Measurements from ENCODE around the gene PCDHB3. TPM values are rescaled to one million over a fixed set of nuclear protein-coding genes. Genes with fewer than 3 reads are reported as not detected.
A peak's percentile ranks its signal among the peaks of the same experiment; 100 is the strongest.
"Not testable (repeated sequence)": the region's sequence is repeated elsewhere in the genome, so short reads cannot be mapped to it uniquely, and the experiment has no call there.

The PCDHB3 gene
- total RNA-seq, 1 donor from 2014 or later, result 0.23 TPM

DNA sequence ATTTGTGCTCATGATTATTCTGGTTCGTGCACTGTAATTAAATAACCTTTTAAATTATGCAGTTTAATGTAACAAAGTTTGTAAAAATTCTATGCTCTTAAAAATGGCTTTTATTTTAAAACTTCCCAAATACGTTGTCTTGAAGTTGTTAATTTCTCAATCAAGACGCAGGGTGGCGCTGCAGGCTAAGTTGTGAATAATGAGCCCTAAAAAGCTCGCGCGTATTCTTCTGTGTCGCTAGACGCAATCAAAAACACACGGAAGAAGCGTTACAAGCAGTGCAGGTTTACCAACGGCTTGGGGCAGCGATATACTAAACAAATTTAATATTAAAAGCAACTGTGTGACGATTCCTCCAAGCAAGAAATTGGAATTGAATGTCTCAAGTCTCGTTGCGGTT lies 21.3 kb downstream of the PCDHB3 start, which contains the start of gene PCDHB4:
TSS of gene PCDHB4 (plus strand) at position 256 of the 400 bp plus-strand sequence. CDS start 181 bp downstream, outside the sequence.
- TF ChIP-seq, protein P1, sequence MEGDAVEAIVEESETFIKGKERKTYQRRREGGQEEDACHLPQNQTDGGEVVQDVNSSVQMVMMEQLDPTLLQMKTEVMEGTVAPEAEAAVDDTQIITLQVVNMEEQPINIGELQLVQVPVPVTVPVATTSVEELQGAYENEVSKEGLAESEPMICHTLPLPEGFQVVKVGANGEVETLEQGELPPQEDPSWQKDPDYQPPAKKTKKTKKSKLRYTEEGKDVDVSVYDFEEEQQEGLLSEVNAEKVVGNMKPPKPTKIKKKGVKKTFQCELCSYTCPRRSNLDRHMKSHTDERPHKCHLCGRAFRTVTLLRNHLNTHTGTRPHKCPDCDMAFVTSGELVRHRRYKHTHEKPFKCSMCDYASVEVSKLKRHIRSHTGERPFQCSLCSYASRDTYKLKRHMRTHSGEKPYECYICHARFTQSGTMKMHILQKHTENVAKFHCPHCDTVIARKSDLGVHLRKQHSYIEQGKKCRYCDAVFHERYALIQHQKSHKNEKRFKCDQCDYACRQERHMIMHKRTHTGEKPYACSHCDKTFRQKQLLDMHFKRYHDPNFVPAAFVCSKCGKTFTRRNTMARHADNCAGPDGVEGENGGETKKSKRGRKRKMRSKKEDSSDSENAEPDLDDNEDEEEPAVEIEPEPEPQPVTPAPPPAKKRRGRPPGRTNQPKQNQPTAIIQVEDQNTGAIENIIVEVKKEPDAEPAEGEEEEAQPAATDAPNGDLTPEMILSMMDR (conservative IDR thresholded peaks at IDR 0.05; ENCODE audit: low read depth, low read length), result peak; percentile 21
- DNase-seq (ENCODE audit: low read depth), result no peak
- no peak within 1 kb of the TSS for H3K4me3 ChIP-seq (ENCODE audit: low read depth, low read length)

DNA sequence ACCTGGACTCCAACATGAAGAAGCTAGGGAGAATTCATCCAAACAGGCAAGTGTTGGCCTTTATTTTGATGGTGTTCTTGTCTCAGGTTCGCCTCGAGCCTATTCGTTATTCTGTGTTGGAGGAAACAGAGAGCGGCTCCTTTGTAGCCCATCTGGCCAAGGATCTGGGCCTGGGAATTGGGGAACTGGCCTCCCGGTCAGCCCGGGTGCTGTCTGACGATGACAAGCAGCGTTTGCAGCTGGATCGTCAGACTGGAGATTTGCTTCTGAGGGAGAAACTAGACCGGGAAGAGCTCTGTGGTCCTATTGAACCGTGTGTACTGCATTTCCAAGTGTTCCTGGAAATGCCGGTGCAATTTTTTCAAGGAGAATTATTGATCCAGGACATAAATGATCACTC lies 21.7 kb downstream of the PCDHB3 start:
- H3K4me3 ChIP-seq (ENCODE audit: low read depth, low read length), result no peak overlapping the region

DNA sequence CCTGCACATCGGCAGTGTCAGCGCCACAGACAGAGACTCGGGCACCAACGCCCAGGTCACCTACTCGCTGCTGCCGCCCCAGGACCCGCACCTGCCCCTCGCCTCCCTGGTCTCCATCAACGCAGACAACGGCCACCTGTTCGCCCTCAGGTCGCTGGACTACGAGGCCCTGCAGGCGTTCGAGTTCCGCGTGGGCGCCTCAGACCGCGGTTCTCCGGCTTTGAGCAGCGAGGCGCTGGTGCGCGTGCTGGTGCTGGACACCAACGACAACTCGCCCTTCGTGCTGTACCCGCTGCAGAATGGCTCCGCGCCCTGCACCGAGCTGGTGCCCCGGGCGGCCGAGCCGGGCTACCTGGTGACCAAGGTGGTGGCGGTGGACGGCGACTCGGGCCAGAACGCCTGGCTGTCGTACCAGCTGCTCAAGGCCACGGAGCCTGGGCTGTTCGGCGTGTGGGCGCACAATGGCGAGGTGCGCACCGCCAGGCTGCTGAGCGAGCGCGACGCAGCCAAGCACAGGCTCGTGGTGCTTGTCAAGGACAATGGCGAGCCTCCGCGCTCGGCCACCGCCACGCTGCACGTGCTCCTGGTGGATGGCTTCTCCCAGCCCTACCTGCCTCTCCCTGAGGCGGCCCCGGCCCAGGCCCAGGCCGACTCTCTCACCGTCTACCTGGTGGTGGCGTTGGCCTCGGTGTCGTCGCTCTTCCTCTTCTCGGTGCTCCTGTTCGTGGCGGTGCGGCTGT lies 23.3 kb downstream of the PCDHB3 start:
- DNase-seq (ENCODE audit: low read depth); H3K4me3 ChIP-seq (ENCODE audit: low read depth, low read length): not testable (repeated sequence)

More for the DNA sequence above, 21.7 kb downstream of the PCDHB3 start:
- DNase-seq (ENCODE audit: low read depth), result no peak
- TF ChIP-seq, protein P1 (conservative IDR thresholded peaks at IDR 0.05; ENCODE audit: low read depth, low read length), result no peak

- TF ChIP-seq, protein P1 (conservative IDR thresholded peaks at IDR 0.05; ENCODE audit: low read depth, low read length), result no peak
- DNase-seq (ENCODE audit: low read depth), result no peak
Observed at GRCh38 chr5:141127305-141127704, 27.0 kb downstream of the PCDHB3 start.

GRCh38 chr5:141135030-141135717 lies 34.9 kb downstream of the PCDHB3 start, which contains the start of gene PCDHB5:
Gene PCDHB5 (plus strand): TSS chr5:141135206. CDS start chr5:141135435, 229 bp downstream.
- DNase-seq (ENCODE audit: low read depth), result no peak
- H3K4me3 ChIP-seq (ENCODE audit: low read depth, low read length), result peak within 1 kb of the TSS; percentile 40
- TF ChIP-seq, protein P1 (conservative IDR thresholded peaks at IDR 0.05; ENCODE audit: low read depth, low read length), result peak; percentile 40

More at GRCh38 chr5:141127305-141127704, 27.0 kb downstream of the PCDHB3 start:
- H3K4me3 ChIP-seq (ENCODE audit: low read depth, low read length), result no peak overlapping the region

GRCh38 chr5:141135718-141136266 lies 35.5 kb downstream of the PCDHB3 start:
- TF ChIP-seq, protein P1 (conservative IDR thresholded peaks at IDR 0.05; ENCODE audit: low read depth, low read length), result no peak
- peak overlapping the region; percentile 40 for H3K4me3 ChIP-seq (ENCODE audit: low read depth, low read length)
- no peak for DNase-seq (ENCODE audit: low read depth)

DNA sequence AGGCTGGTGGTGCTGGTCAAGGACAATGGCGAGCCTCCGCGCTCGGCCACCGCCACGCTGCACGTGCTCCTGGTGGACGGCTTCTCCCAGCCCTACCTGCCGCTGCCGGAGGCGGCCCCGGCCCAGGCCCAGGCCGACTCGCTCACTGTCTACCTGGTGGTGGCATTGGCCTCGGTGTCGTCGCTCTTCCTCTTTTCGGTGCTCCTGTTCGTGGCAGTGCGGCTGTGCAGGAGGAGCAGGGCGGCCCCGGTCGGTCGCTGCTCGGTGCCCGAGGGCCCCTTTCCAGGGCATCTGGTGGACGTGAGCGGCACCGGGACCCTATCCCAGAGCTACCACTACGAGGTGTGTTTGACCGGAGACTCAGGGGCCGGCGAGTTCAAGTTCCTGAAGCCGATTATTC lies 37.1 kb downstream of the PCDHB3 start:
- H3K4me3 ChIP-seq (ENCODE audit: low read depth, low read length); DNase-seq (ENCODE audit: low read depth): not testable (repeated sequence)

Data from epithelial cell of proximal tubule (primary cell).